Nephron (organoid): ENCODE measurements around the gene OR1F1.
"Not testable (repeated sequence)": the region's sequence is repeated elsewhere in the genome, so short reads cannot be mapped to it uniquely, and the experiment has no call there.

Experiments
- H3K27ac Mint-ChIP-seq, 3 experiments: 2 replicates each; pipeline ENCODE4 v1.8.0; 2020; ENCODE audit warnings: mixed read lengths in 3 of 3, mild to moderate bottlenecking in 2 of 3, moderate library complexity in 1 of 3
- H3K27me3 Mint-ChIP-seq: 2 replicates; pipeline ENCODE4 v1.8.0; 2021; ENCODE audit warnings: low read depth, mild to moderate bottlenecking, moderate library complexity, mixed read lengths
- H3K36me3 Mint-ChIP-seq: 2 replicates; pipeline ENCODE4 v1.8.0; 2020; ENCODE audit warnings: low read depth, mixed read lengths
- H3K4me1 Mint-ChIP-seq: 2 replicates; pipeline ENCODE4 v1.8.0; 2020; ENCODE audit warnings: mixed read lengths
- H3K4me3 Mint-ChIP-seq, 3 experiments: 2 replicates each; pipeline ENCODE4 v1.8.0; 2020; ENCODE audit warnings: mild to moderate bottlenecking in 3 of 3, mixed read lengths in 3 of 3, moderate library complexity in 2 of 3
- H3K9me3 Mint-ChIP-seq: 2 replicates; pipeline ENCODE4 v1.8.0; 2020; ENCODE audit warnings: mixed read lengths
- CTCF ChIP-seq, 3 experiments: fragments of 200-600 bp; sonication (generic); IDR thresholded peaks; one replicate each; pipeline ENCODE4 v1.5.0; 2021; ENCODE audit warnings: antibody characterized with exemption in 3 of 3; ENCODE audit not compliant: unreplicated experiment in 3 of 3

The OR1F1 gene

GRCh38 chr16:3161235-3162018 lies 26.6 kb upstream of the OR1F1 start:
- H3K27ac Mint-ChIP-seq: no peak overlapping the region
- peaks cover 62% of the 10 kb centered on the region for H3K27me3 Mint-ChIP-seq
- H3K36me3 Mint-ChIP-seq: no peaks in the 10 kb centered on the region
- TF ChIP-seq CTCF (IDR thresholded peaks at IDR 0.05; ENCODE audit: unreplicated experiment in 3 of 3): no peak
- H3K9me3 Mint-ChIP-seq: no peaks in the 10 kb centered on the region
- peaks cover 16% of the 10 kb centered on the region for H3K4me1 Mint-ChIP-seq
- peak overlapping the region; percentile 56 to 75 (median 72) for H3K4me3 Mint-ChIP-seq

- no peaks in the 10 kb centered on the region for H3K9me3 Mint-ChIP-seq
- no peaks in the 10 kb centered on the region for H3K4me1 Mint-ChIP-seq
- H3K4me3 Mint-ChIP-seq: peak overlapping the region in 1 of 3 experiments; percentile 11
- no peak for TF ChIP-seq CTCF (IDR thresholded peaks at IDR 0.05; ENCODE audit: unreplicated experiment in 3 of 3)
- H3K27ac Mint-ChIP-seq: no peak overlapping the region
- no peaks in the 10 kb centered on the region for H3K36me3 Mint-ChIP-seq
- H3K27me3 Mint-ChIP-seq: peaks cover 65% of the 10 kb centered on the region
Measured at GRCh38 chr16:3164121-3164991, 23.6 kb upstream of the OR1F1 start.

GRCh38 chr16:3165111-3165822 lies 22.7 kb upstream of the OR1F1 start:
- TF ChIP-seq CTCF (IDR thresholded peaks at IDR 0.05; ENCODE audit: unreplicated experiment in 3 of 3): no peak
- no peaks in the 10 kb centered on the region for H3K9me3 Mint-ChIP-seq
- no peaks in the 10 kb centered on the region for H3K4me1 Mint-ChIP-seq
- peak overlapping the region; percentile 7 to 63 (median 52) for H3K4me3 Mint-ChIP-seq
- H3K27ac Mint-ChIP-seq: no peak overlapping the region
- H3K27me3 Mint-ChIP-seq: peaks cover 71% of the 10 kb centered on the region
- H3K36me3 Mint-ChIP-seq: no peaks in the 10 kb centered on the region

GRCh38 chr16:3166505-3166886 lies 21.5 kb upstream of the OR1F1 start:
- Mint-ChIP-seq H3K4me3 (no peak overlapping the region), H3K27ac (no peak overlapping the region), H3K9me3 (no peaks in the 10 kb centered on the region), H3K4me1 (no peaks in the 10 kb centered on the region), H3K36me3 (no peaks in the 10 kb centered on the region), H3K27me3 (peaks cover 76% of the 10 kb centered on the region)
- TF ChIP-seq CTCF (IDR thresholded peaks at IDR 0.05; ENCODE audit: unreplicated experiment in 3 of 3): no peak

GRCh38 chr16:3168729-3169128 lies 19.3 kb upstream of the OR1F1 start:
- not testable (repeated sequence) for H3K36me3 Mint-ChIP-seq, H3K4me3 Mint-ChIP-seq, H3K27ac Mint-ChIP-seq, H3K9me3 Mint-ChIP-seq, H3K4me1 Mint-ChIP-seq
- peaks cover 84% of the 10 kb centered on the region for H3K27me3 Mint-ChIP-seq
